HepG2 (cell line): ENCODE data around the gene VAV2. TPM values are rescaled to one million over a fixed set of nuclear protein-coding genes. Genes with fewer than 3 reads are reported as not detected.

Experiments
- ATAC-seq: fragments of 200-7000 bp; cut with Tn5 transposase; 3 replicates; pipeline ENCODE4 v1.9.1; 2020; ENCODE audit warnings: mild to moderate bottlenecking, moderate library complexity
- BruUV-seq: library from RNA; stranded (reverse); fragments of 400-500 nt; replicated peaks from 2 replicates; lab custom pipeline; 2021; lab: Mats Ljungman, UMichigan
- CTCF ChIA-PET: fragments of 300-600 bp; formaldehyde crosslinking; extraction: SDS; loops from one replicate; lab custom pipeline; 2021; ENCODE audit warnings: low total read pairs, inconsistent platforms, low intra/inter-chr PET ratio; lab: Yijun Ruan, JAX
- POLR2A ChIA-PET: fragments of 350-600 bp; sonication (Branson Sonifier 250); formaldehyde crosslinking; loops from one replicate; lab custom pipeline; 2020; ENCODE audit warnings: antibody characterized with exemption, inconsistent platforms; lab: Yijun Ruan, JAX
- DNase-seq: peaks from one replicate; pipeline ENCODE4 v3.0.0-alpha.2; 2015; ENCODE audit warnings: low spot score
- FAIRE-seq: peaks from 3 replicates; lab custom pipeline; 2011; peaks lifted over from hg19 to GRCh38; lab: Jason Lieb, UNC
- H2AFZ ChIP-seq: one replicate; pipeline ENCODE4 v1.6.1; 2011; ENCODE audit warnings: low read length, inconsistent platforms
- H3K27ac ChIP-seq: fragments of 300-600 bp; 3 replicates; pipeline ENCODE4 v1.8.0; 2011; ENCODE audit warnings: mixed run types, mild to moderate bottlenecking, mixed read lengths, low read length, inconsistent platforms; ENCODE audit not compliant: insufficient read depth; ENCODE audit errors: extremely low read length
- H3K27me3 ChIP-seq, 2 experiments: fragments of 200-600 bp in 1 of 2; 2 replicates in 1 of 2; 3 replicates in 1 of 2; pipeline versions ENCODE4 v1.6.0 to v1.8.0; 2011; ENCODE audit warnings: low read length in 2 of 2, mild to moderate bottlenecking in 2 of 2, moderate library complexity in 2 of 2, inconsistent platforms in 1 of 2; ENCODE audit not compliant: insufficient read depth in 2 of 2, control insufficient read depth in 1 of 2
- H3K36me3 ChIP-seq, 2 experiments: fragments of 200-600 bp in 1 of 2; replicated peaks in 1 of 2; 2 replicates in 1 of 2; 3 replicates in 1 of 2; pipeline versions ENCODE4 v1.5.1 to v1.8.0; 2011; ENCODE audit warnings: low read length in 2 of 2, inconsistent platforms in 1 of 2; ENCODE audit not compliant: insufficient read depth in 2 of 2, control insufficient read depth in 1 of 2
- H3K4me1 ChIP-seq: 2 replicates; pipeline ENCODE4 v1.5.1; 2012; ENCODE audit warnings: low read length, inconsistent platforms; ENCODE audit not compliant: insufficient read depth
- H3K4me2 ChIP-seq: 2 replicates; pipeline ENCODE4 v1.6.0; 2011; ENCODE audit warnings: low read depth, low read length, inconsistent platforms
- H3K4me3 ChIP-seq, 3 experiments: fragments of 200-600 bp in 1 of 3; sonication (generic), shearing (Covaris generic) in 1 of 3; replicated peaks in 1 of 3; 2 replicates each; pipeline ENCODE4 v1.5.1; 2011 to 2016; ENCODE audit warnings: low read length in 3 of 3, inconsistent platforms in 2 of 3, low read depth in 2 of 3, mild to moderate bottlenecking in 2 of 3, control low read depth in 1 of 3, mixed read lengths in 1 of 3; ENCODE audit not compliant: insufficient read depth in 1 of 3
- H3K79me2 ChIP-seq: one replicate; pipeline ENCODE4 v1.6.1; 2011; ENCODE audit warnings: low read length, inconsistent platforms; ENCODE audit not compliant: insufficient read depth
- H3K9ac ChIP-seq: 2 replicates; pipeline ENCODE4 v1.6.0; 2011; ENCODE audit warnings: mild to moderate bottlenecking, low read depth, low read length, inconsistent platforms; ENCODE audit not compliant: insufficient read depth
- H3K9me3 ChIP-seq: 2 replicates; pipeline ENCODE4 v1.5.1; 2012; ENCODE audit warnings: mild to moderate bottlenecking, low read length
- H4K20me1 ChIP-seq: 2 replicates; pipeline ENCODE4 v1.6.0; 2011; ENCODE audit warnings: inconsistent platforms, mild to moderate bottlenecking, low read length, moderate library complexity; ENCODE audit not compliant: insufficient read depth
- AGO2 ChIP-seq: fragments of 200-400 bp; formaldehyde crosslinking; optimal IDR thresholded peaks from 2 replicates; pipeline ENCODE3; 2017; ENCODE audit warnings: mild to moderate bottlenecking, low read depth, low read length, moderate library complexity
- HMG20B ChIP-seq: conservative IDR thresholded peaks from 2 replicates; pipeline ENCODE4 v1.6.1; 2016; ENCODE audit warnings: missing genetic modification reagents, missing compliant biosample characterization
- MEIS1 ChIP-seq: sonication (generic); formaldehyde crosslinking; IDR thresholded peaks from 2 replicates; pipeline ENCODE4 v1.9.0; 2021; ENCODE audit warnings: mild to moderate bottlenecking, missing genetic modification reagents, moderate library complexity, borderline replicate concordance
- NFIC ChIP-seq: IDR thresholded peaks from 2 replicates; pipeline ENCODE4 v1.6.1; 2012; ENCODE audit warnings: mild to moderate bottlenecking, low read length, inconsistent platforms
- RBM22 ChIP-seq: fragments of 200-400 bp; formaldehyde crosslinking; optimal IDR thresholded peaks from 2 replicates; pipeline ENCODE3; 2017; ENCODE audit warnings: mild to moderate bottlenecking, low read length, moderate library complexity
- ZKSCAN8 ChIP-seq: IDR thresholded peaks from 2 replicates; pipeline ENCODE4 v1.6.1; 2016; ENCODE audit warnings: borderline replicate concordance, missing genetic modification reagents, missing compliant biosample characterization
- ZNF17 ChIP-seq: sonication (generic); formaldehyde crosslinking; IDR thresholded peaks from 2 replicates; pipeline ENCODE4 v1.5.0; 2020; ENCODE audit warnings: mild to moderate bottlenecking, missing genetic modification reagents
- ZNF331 ChIP-seq: sonication (generic); formaldehyde crosslinking; IDR thresholded peaks from 2 replicates; pipeline ENCODE4 v1.4.0; 2020; ENCODE audit warnings: missing genetic modification reagents
- ZNF468 ChIP-seq: sonication (generic); formaldehyde crosslinking; IDR thresholded peaks from 2 replicates; pipeline ENCODE4 v1.8.0; 2022; ENCODE audit warnings: mild to moderate bottlenecking, moderate library complexity, missing genetic modification reagents
- ZNF546 ChIP-seq: sonication (generic); formaldehyde crosslinking; conservative IDR thresholded peaks from 2 replicates; pipeline ENCODE4 v1.8.1; 2023; ENCODE audit warnings: mild to moderate bottlenecking, missing genetic modification reagents
- ZNF552 ChIP-seq: sonication (generic); formaldehyde crosslinking; IDR thresholded peaks from 2 replicates; pipeline ENCODE4 v1.9.0; 2022; ENCODE audit warnings: missing genetic modification reagents, mild to moderate bottlenecking, borderline replicate concordance
- ZNF558 ChIP-seq: sonication (generic); formaldehyde crosslinking; IDR thresholded peaks from 2 replicates; pipeline ENCODE4 v1.9.0; 2022; ENCODE audit warnings: mild to moderate bottlenecking, missing genetic modification reagents, borderline replicate concordance
- ZNF644 ChIP-seq: IDR thresholded peaks from 2 replicates; pipeline ENCODE4 v1.6.1; 2016; ENCODE audit warnings: low read depth
- ZNF672 ChIP-seq: sonication (generic); formaldehyde crosslinking; IDR thresholded peaks from 2 replicates; pipeline ENCODE4 v1.8.1; 2022; ENCODE audit warnings: missing genetic modification reagents
- ZNF678 ChIP-seq: sonication (generic); formaldehyde crosslinking; IDR thresholded peaks from 2 replicates; pipeline ENCODE4 v1.4.0; 2020; ENCODE audit warnings: mild to moderate bottlenecking, missing genetic modification reagents
- ZNF740 ChIP-seq: sonication (generic); formaldehyde crosslinking; IDR thresholded peaks from 2 replicates; pipeline ENCODE4 v1.4.0; 2020; ENCODE audit warnings: missing genetic modification reagents
- ZNF772 ChIP-seq: sonication (generic); formaldehyde crosslinking; IDR thresholded peaks from 2 replicates; pipeline ENCODE4 v1.5.0; 2020; ENCODE audit warnings: mild to moderate bottlenecking, missing genetic modification reagents
- ZNF781 ChIP-seq: sonication (generic); formaldehyde crosslinking; IDR thresholded peaks from 2 replicates; pipeline ENCODE4 v1.5.1; 2020; ENCODE audit warnings: borderline replicate concordance, mild to moderate bottlenecking, missing genetic modification reagents; ENCODE audit errors: not compliant biosample characterization
- WGBS: methylation state at CpG from one replicate; pipeline ENCODE4 v1.1.6; 2017; ENCODE audit warnings: low lambda C conversion rate; 5-methylcytosine and 5-hydroxymethylcytosine counted together
- in situ Hi-C: cut with HindIII; loops from 2 replicates; pipeline ENCODE4 v1.10.0; 2017; ENCODE audit warnings: low pct_unique_long_range_greater_than_20kb; ENCODE audit not compliant: extremely low pct_ligation_motif_present
- intact Hi-C: fragments of 100-400 bp; cut with micrococcal nuclease; formaldehyde crosslinking; loops from one replicate; pipeline ENCODE4 v1.10.0; 2022; ENCODE audit not compliant: unreplicated experiment
- polyA plus RNA-seq, 8 experiments: library from polyadenylated mRNA; depleted of rRNA in 3 of 8; stranded (reverse) in 7 of 8; unstranded in 1 of 8; fragments of >200 nt; fragmentation: Illumina TruSeq in 4 of 8; extraction: Trizol in 4 of 8; gene quantifications; 2 replicates each; pipeline versions ENCODE4 v1.2.1 to v1.2.3, GENCODE V29; 2011 to 2016; ENCODE audit warnings: low read depth in 4 of 8, missing spikeins in 1 of 8, mixed read lengths in 1 of 8; ENCODE audit not compliant: insufficient read depth in 1 of 8
- total RNA-seq, 5 experiments: library from RNA; depleted of rRNA; stranded (reverse); fragments of >200 nt; fragmentation: Illumina TruSeq; extraction: Trizol; gene quantifications; 2 replicates each; pipeline ENCODE4 v1.2.3, GENCODE V29; 2016; ENCODE audit warnings: low read depth in 1 of 5

The VAV2 gene
- total and polyA plus RNA-seq, 2 of the 13 experiments (the other 11 are each of a cell fraction or from before 2014, with no cell fraction given): 22.5 to 22.9 TPM

GRCh38 chr9:133762488-133763271 is 229.4 kb downstream of the VAV2 start:
- ATAC-seq (no peak; the same call in 2 of the 3 replicates), FAIRE-seq (no peak), DNase-seq (no peak)
- intact Hi-C loops: no loop called here
- H3K36me3 ChIP-seq: peaks cover 5 to 41% of the 10 kb centered on the region in 2 experiments
- no peak overlapping the region for H2AFZ ChIP-seq
- no peaks in the 10 kb centered on the region for H3K9me3 ChIP-seq
- peaks cover 4% of the 10 kb centered on the region for H3K4me1 ChIP-seq
- BruUV-seq: no TSS peak
- TF ChIP-seq MEIS1 (CRISPR knock-in tag): no peak
- no peak for TF ChIP-seq NFIC
- peak; percentile 52 for TF ChIP-seq AGO2
- no peak for TF ChIP-seq ZKSCAN8 (CRISPR knock-in tag)
- TF ChIP-seq ZNF468 (CRISPR knock-in tag): no peak
- TF ChIP-seq RBM22: peak; percentile 43
- TF ChIP-seq, all 625 proteins: peak for 2
- Histone ChIP-seq H3K79me2 (no peaks in the 10 kb centered on the region), H3K27ac (no peak overlapping the region), H3K27me3 (no peaks in the 10 kb centered on the region), H3K4me2 (no peak overlapping the region), H3K4me3 (no peak overlapping the region), H3K9ac (no peak overlapping the region), H4K20me1 (no peaks in the 10 kb centered on the region)
- WGBS: 97% methylated on average over 15 of the region's 19 CpGs
- CTCF ChIA-PET: no interaction called here
- POLR2A ChIA-PET: no interaction called here
- in situ Hi-C loops: no loop called here

- Histone ChIP-seq H2AFZ (no peak overlapping the region), H3K27ac (no peak overlapping the region), H3K4me3 (no peak overlapping the region), H3K4me2 (no peak overlapping the region), H3K27me3 (no peaks in the 10 kb centered on the region), H3K36me3 (peaks cover 1 to 32% of the 10 kb centered on the region in 2 experiments), H4K20me1 (no peaks in the 10 kb centered on the region), H3K9me3 (no peaks in the 10 kb centered on the region), H3K9ac (no peak overlapping the region), H3K4me1 (peaks cover 12% of the 10 kb centered on the region), H3K79me2 (no peaks in the 10 kb centered on the region)
- POLR2A ChIA-PET: no interaction called here
- in situ Hi-C loops: no loop called here
- CTCF ChIA-PET: no interaction called here
- intact Hi-C loops: no loop called here
- DNase-seq (no peak), ATAC-seq (no peak), FAIRE-seq (no peak)
- BruUV-seq: no TSS peak
- 100% methylated on average over 7 of the region's 11 CpGs for WGBS
- no peak for TF ChIP-seq HMG20B (CRISPR knock-in tag)
- TF ChIP-seq ZNF678 (CRISPR knock-in tag): no peak
- TF ChIP-seq ZNF740 (CRISPR knock-in tag): no peak
- TF ChIP-seq ZNF558 (CRISPR knock-in tag): no peak
- TF ChIP-seq ZNF781 (CRISPR knock-in tag): no peak
- no peak for TF ChIP-seq ZNF552 (CRISPR knock-in tag)
- no peak for TF ChIP-seq ZNF644 (CRISPR knock-in tag)
- no peak for TF ChIP-seq ZNF546 (CRISPR knock-in tag)
- no peak for TF ChIP-seq ZNF672 (CRISPR knock-in tag)
- TF ChIP-seq ZNF331: no peak
- no peak for TF ChIP-seq ZNF772 (CRISPR knock-in tag)
- no peak for TF ChIP-seq ZNF17
These were observed 230.4 kb downstream of the VAV2 start for GRCh38 chr9:133761641-133762248.
